Mesothelial cell of epicardium (in vitro differentiated cells): ENCODE results near the gene USP36. TPM values are rescaled to one million over a fixed set of nuclear protein-coding genes. Genes with fewer than 3 reads are reported as not detected.

Experiments
- DNase-seq, 2 experiments: peaks; one replicate each; pipeline ENCODE4 v3.0.0; 2021; ENCODE audit warnings: low spot score in 2 of 2; ENCODE audit not compliant: unreplicated experiment in 2 of 2
- H3K27ac Mint-ChIP-seq: 2 replicates; pipeline ENCODE4 v1.8.0; 2021; ENCODE audit warnings: mixed read lengths
- H3K27me3 Mint-ChIP-seq: 2 replicates; pipeline ENCODE4 v1.8.0; 2021; ENCODE audit warnings: low read depth, mixed read lengths
- H3K36me3 Mint-ChIP-seq: 2 replicates; pipeline ENCODE4 v1.8.0; 2021; ENCODE audit warnings: mixed read lengths
- H3K4me1 Mint-ChIP-seq: 2 replicates; pipeline ENCODE4 v1.8.0; 2021; ENCODE audit warnings: mixed read lengths
- H3K4me3 Mint-ChIP-seq: 2 replicates; pipeline ENCODE4 v1.8.0; 2021; ENCODE audit warnings: mild to moderate bottlenecking, moderate library complexity, mixed read lengths
- H3K9me3 Mint-ChIP-seq: 2 replicates; pipeline ENCODE4 v1.8.0; 2021; ENCODE audit warnings: mixed read lengths
- CTCF ChIP-seq: fragments of 200-600 bp; sonication (generic); IDR thresholded peaks from one replicate; pipeline ENCODE4 v1.5.0; 2021; ENCODE audit warnings: antibody characterized with exemption; ENCODE audit not compliant: unreplicated experiment
- total RNA-seq: library from RNA; stranded (reverse); gene quantifications from 3 replicates; pipeline ENCODE4 v1.2.1, GENCODE V29; 2021

The USP36 gene
- total RNA-seq, 1 donor from 2014 or later = 62.0 TPM

- Mint-ChIP-seq H3K9me3 (no peaks in the 10 kb centered on the region), H3K36me3 (peaks cover 9% of the 10 kb centered on the region), H3K27me3 (no peaks in the 10 kb centered on the region), H3K27ac (no peak overlapping the region), H3K4me3 (no peak overlapping the region), H3K4me1 (no peaks in the 10 kb centered on the region)
- TF ChIP-seq CTCF = no peak
- DNase-seq = no peak
Observed at GRCh38 chr17:78857266-78857665, 16.7 kb upstream of the USP36 start.

GRCh38 chr17:78855561-78856165 is 15.0 kb upstream of the USP36 start:
- Mint-ChIP-seq H3K27me3 (no peaks in the 10 kb centered on the region), H3K27ac (no peak overlapping the region), H3K4me1 (no peaks in the 10 kb centered on the region), H3K4me3 (no peak overlapping the region), H3K36me3 (no peaks in the 10 kb centered on the region), H3K9me3 (no peaks in the 10 kb centered on the region)
- DNase-seq = no peak
- no peak for TF ChIP-seq CTCF

- Mint-ChIP-seq H3K4me3 (no peak overlapping the region), H3K36me3 (no peaks in the 10 kb centered on the region), H3K9me3 (no peaks in the 10 kb centered on the region), H3K4me1 (no peaks in the 10 kb centered on the region), H3K27ac (no peak overlapping the region), H3K27me3 (no peaks in the 10 kb centered on the region)
- no peak for DNase-seq
- TF ChIP-seq CTCF = no peak
Observed at GRCh38 chr17:78854508-78854907, 13.9 kb upstream of the USP36 start.

GRCh38 chr17:78853926-78854394 is 13.3 kb upstream of the USP36 start:
- H3K27ac Mint-ChIP-seq = no peak overlapping the region
- TF ChIP-seq CTCF = no peak
- no peaks in the 10 kb centered on the region for H3K4me1 Mint-ChIP-seq
- no peak overlapping the region for H3K4me3 Mint-ChIP-seq
- H3K36me3 Mint-ChIP-seq = no peaks in the 10 kb centered on the region
- DNase-seq = no peak
- no peaks in the 10 kb centered on the region for H3K9me3 Mint-ChIP-seq
- H3K27me3 Mint-ChIP-seq = no peaks in the 10 kb centered on the region

- Mint-ChIP-seq H3K4me1 (no peaks in the 10 kb centered on the region), H3K27me3 (no peaks in the 10 kb centered on the region), H3K27ac (no peak overlapping the region), H3K36me3 (no peaks in the 10 kb centered on the region), H3K9me3 (no peaks in the 10 kb centered on the region), H3K4me3 (no peak overlapping the region)
- no peak for DNase-seq
- no peak for TF ChIP-seq CTCF
Observed at GRCh38 chr17:78852709-78853121, 12.1 kb upstream of the USP36 start.

GRCh38 chr17:78849026-78849425 is 8.4 kb upstream of the USP36 start:
- no peaks in the 10 kb centered on the region for H3K4me1 Mint-ChIP-seq
- TF ChIP-seq CTCF = no peak
- H3K27me3 Mint-ChIP-seq = no peaks in the 10 kb centered on the region
- H3K9me3 Mint-ChIP-seq = no peaks in the 10 kb centered on the region
- no peak overlapping the region for H3K27ac Mint-ChIP-seq
- H3K36me3 Mint-ChIP-seq = no peaks in the 10 kb centered on the region
- no peak overlapping the region for H3K4me3 Mint-ChIP-seq
- DNase-seq = no peak
